Measurements from ENCODE around the gene TUFT1. TPM values are rescaled to one million over a fixed set of nuclear protein-coding genes. Genes with fewer than 3 reads are reported as not detected.
A peak's percentile ranks its signal among the peaks of the same experiment; 100 is the strongest.

TUFT1 gene
- polyA plus RNA-seq, 2 of the 4 experiments (the other 2 are of a cell fraction), result 21.1 to 27.5 TPM

GRCh38 chr1:151514366-151514765 is 25.7 kb upstream of the TUFT1 start:
- WGBS (ENCODE audit: missing lambda C conversion rate), result 74% methylated on average over 4 of the region's 4 CpGs
- DNase-seq (ENCODE audit: low read depth in 1 of 2, low spot score in 1 of 2) (no peak), ATAC-seq (no peak), FAIRE-seq (no peak)
- Histone ChIP-seq H3K27ac (no peak overlapping the region), H3K4me2 (no peak overlapping the region; the same call in 2 of the 3 replicates), H3K4me1 (peaks cover 38% of the 10 kb centered on the region), H3K9me3 (no peaks in the 10 kb centered on the region), H3K4me3 (no peak overlapping the region)
- ChIA-PET CTCF (interaction anchor here (0.6 to 1.5 kb wide), 2 partner anchors 79 to 955 kb away, joined by 3 to 4 read pairs; no protein-coding TSS in a partner anchor), POLR2A (no interaction called here)
- TF ChIP-seq HOXB13 (CRISPR knock-in tag; IDR thresholded peaks at IDR 0.05; ENCODE audit: low read depth), result no peak
- no peak for TF ChIP-seq ATOH8 (CRISPR knock-in tag; IDR thresholded peaks at IDR 0.05; ENCODE audit: low read depth)
- no peak for TF ChIP-seq JUN (IDR thresholded peaks at IDR 0.05)
- TF ChIP-seq GATA3 (IDR thresholded peaks at IDR 0.05; ENCODE audit: borderline replicate concordance), result no peak
- no peak for TF ChIP-seq POLR2AphosphoS2 (conservative IDR thresholded peaks at IDR 0.05; ENCODE audit: low read length)
- no peak for TF ChIP-seq ZNF302 (CRISPR knock-in tag; IDR thresholded peaks at IDR 0.05)
- TF ChIP-seq HOXA7 (CRISPR knock-in tag; IDR thresholded peaks at IDR 0.05), result no peak
- no peak for TF ChIP-seq NPAS2 (CRISPR knock-in tag; IDR thresholded peaks at IDR 0.05; ENCODE audit: borderline replicate concordance)
- no peak for TF ChIP-seq SREBF2 (IDR thresholded peaks at IDR 0.05)
- no peak for TF ChIP-seq POLR2A (IDR thresholded peaks at IDR 0.05; ENCODE audit: low read length)
- TF ChIP-seq MAFK (IDR thresholded peaks at IDR 0.05; ENCODE audit: partially characterized antibody), result no peak
- TF ChIP-seq KDM5A (IDR thresholded peaks at IDR 0.05), result no peak
- TF ChIP-seq CHD2 (IDR thresholded peaks at IDR 0.05; ENCODE audit: low read length, partially characterized antibody), result no peak
- TF ChIP-seq ESRRA (IDR thresholded peaks at IDR 0.05; ENCODE audit: borderline replicate concordance, low read length), result no peak
- no peak for TF ChIP-seq RCOR1 (IDR thresholded peaks at IDR 0.05; ENCODE audit: low read depth, low read length)
- TF ChIP-seq TFCP2L1 (CRISPR knock-in tag; IDR thresholded peaks at IDR 0.05), result no peak
- TF ChIP-seq CEBPB (IDR thresholded peaks at IDR 0.05), result no peak
- no peak for TF ChIP-seq MAX (IDR thresholded peaks at IDR 0.05)

DNA sequence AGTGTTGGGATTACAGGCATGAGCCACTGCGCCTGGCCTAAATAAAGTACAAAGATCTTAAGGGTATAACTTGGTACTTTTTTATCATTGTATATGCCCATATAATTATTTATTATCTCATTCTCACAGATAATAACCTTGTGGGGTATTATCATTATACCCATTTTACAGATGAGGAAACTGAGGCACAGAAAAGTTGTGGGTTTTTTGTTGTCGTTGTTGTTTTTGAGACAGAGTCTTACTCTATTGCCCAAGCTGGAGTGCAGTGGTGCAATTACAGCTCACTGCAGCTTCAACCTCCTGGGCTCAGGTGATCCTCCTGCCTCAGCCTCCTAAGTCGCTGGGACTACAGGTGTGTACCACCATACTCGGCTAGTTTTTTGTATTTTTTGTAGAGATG is 24.8 kb upstream of the TUFT1 start:
- Histone ChIP-seq H3K4me2 (no peak overlapping the region), H3K4me1 (peaks cover 34% of the 10 kb centered on the region), H3K9me3 (no peaks in the 10 kb centered on the region), H3K4me3 (no peak overlapping the region), H3K27ac (no peak overlapping the region)
- no peak for FAIRE-seq
- ChIA-PET CTCF (interaction anchor here (1.5 kb wide), 1 partner anchor 78 kb away, joined by 4 read pairs; no protein-coding TSS in a partner anchor), POLR2A (no interaction called here)
- TF ChIP-seq POLR2AphosphoS2 (conservative IDR thresholded peaks at IDR 0.05; ENCODE audit: low read length) (no peak), BHLHE40 (IDR thresholded peaks at IDR 0.05; ENCODE audit: low read depth, low read length) (no peak), HDAC2 (IDR thresholded peaks at IDR 0.05) (0 out of 2 replicates have a peak, but pooled peaks have one; percentile 26), KDM1A (IDR thresholded peaks at IDR 0.05; ENCODE audit: low read depth) (peak; percentile 68; the same call in 1 of the 2 replicates), CHD2 (IDR thresholded peaks at IDR 0.05; ENCODE audit: low read length, partially characterized antibody) (no peak), POLR2A (IDR thresholded peaks at IDR 0.05; ENCODE audit: low read length) (no peak)
- TF ChIP-seq, protein P1, sequence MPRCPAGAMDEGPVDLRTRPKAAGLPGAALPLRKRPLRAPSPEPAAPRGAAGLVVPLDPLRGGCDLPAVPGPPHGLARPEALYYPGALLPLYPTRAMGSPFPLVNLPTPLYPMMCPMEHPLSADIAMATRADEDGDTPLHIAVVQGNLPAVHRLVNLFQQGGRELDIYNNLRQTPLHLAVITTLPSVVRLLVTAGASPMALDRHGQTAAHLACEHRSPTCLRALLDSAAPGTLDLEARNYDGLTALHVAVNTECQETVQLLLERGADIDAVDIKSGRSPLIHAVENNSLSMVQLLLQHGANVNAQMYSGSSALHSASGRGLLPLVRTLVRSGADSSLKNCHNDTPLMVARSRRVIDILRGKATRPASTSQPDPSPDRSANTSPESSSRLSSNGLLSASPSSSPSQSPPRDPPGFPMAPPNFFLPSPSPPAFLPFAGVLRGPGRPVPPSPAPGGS (IDR thresholded peaks at IDR 0.05), result no peak
- ATAC-seq, result no peak
- WGBS (ENCODE audit: missing lambda C conversion rate), result 82% methylated on average over 4 of the region's 4 CpGs
- no peak for DNase-seq (ENCODE audit: low read depth in 1 of 2, low spot score in 1 of 2)

GRCh38 chr1:151516031-151516511 is 24.0 kb upstream of the TUFT1 start:
- no peak for FAIRE-seq
- TF ChIP-seq JUNB (IDR thresholded peaks at IDR 0.05), result no peak
- TF ChIP-seq POLR2A (IDR thresholded peaks at IDR 0.05; ENCODE audit: low read length), result no peak
- TF ChIP-seq CBX2 (IDR thresholded peaks at IDR 0.05; ENCODE audit: borderline replicate concordance, low read depth), result no peak
- no peak for TF ChIP-seq CHD2 (IDR thresholded peaks at IDR 0.05; ENCODE audit: low read length, partially characterized antibody)
- TF ChIP-seq MYC (IDR thresholded peaks at IDR 0.05; ENCODE audit: borderline replicate concordance, low read length), result no peak
- TF ChIP-seq, protein P1 (IDR thresholded peaks at IDR 0.05), result no peak
- TF ChIP-seq, protein P2, sequence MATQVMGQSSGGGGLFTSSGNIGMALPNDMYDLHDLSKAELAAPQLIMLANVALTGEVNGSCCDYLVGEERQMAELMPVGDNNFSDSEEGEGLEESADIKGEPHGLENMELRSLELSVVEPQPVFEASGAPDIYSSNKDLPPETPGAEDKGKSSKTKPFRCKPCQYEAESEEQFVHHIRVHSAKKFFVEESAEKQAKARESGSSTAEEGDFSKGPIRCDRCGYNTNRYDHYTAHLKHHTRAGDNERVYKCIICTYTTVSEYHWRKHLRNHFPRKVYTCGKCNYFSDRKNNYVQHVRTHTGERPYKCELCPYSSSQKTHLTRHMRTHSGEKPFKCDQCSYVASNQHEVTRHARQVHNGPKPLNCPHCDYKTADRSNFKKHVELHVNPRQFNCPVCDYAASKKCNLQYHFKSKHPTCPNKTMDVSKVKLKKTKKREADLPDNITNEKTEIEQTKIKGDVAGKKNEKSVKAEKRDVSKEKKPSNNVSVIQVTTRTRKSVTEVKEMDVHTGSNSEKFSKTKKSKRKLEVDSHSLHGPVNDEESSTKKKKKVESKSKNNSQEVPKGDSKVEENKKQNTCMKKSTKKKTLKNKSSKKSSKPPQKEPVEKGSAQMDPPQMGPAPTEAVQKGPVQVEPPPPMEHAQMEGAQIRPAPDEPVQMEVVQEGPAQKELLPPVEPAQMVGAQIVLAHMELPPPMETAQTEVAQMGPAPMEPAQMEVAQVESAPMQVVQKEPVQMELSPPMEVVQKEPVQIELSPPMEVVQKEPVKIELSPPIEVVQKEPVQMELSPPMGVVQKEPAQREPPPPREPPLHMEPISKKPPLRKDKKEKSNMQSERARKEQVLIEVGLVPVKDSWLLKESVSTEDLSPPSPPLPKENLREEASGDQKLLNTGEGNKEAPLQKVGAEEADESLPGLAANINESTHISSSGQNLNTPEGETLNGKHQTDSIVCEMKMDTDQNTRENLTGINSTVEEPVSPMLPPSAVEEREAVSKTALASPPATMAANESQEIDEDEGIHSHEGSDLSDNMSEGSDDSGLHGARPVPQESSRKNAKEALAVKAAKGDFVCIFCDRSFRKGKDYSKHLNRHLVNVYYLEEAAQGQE (IDR thresholded peaks at IDR 0.05), result no peak
- TF ChIP-seq ZNF302 (CRISPR knock-in tag; IDR thresholded peaks at IDR 0.05), result no peak
- TF ChIP-seq NPAS2 (CRISPR knock-in tag; IDR thresholded peaks at IDR 0.05; ENCODE audit: borderline replicate concordance), result no peak

More at GRCh38 chr1:151516031-151516511, 24.0 kb upstream of the TUFT1 start:
- WGBS (ENCODE audit: missing lambda C conversion rate), result 42% methylated on average over 1 of the region's 1 CpG
- H3K27ac ChIP-seq, result no peak overlapping the region
- H3K4me3 ChIP-seq, result no peak overlapping the region
- DNase-seq (ENCODE audit: low read depth in 1 of 2, low spot score in 1 of 2), result no peak
- ChIA-PET CTCF (interaction anchor here (1.2 kb wide), 1 partner anchor 16 kb away, joined by 4 read pairs; no protein-coding TSS in a partner anchor), POLR2A (no interaction called here)
- no peaks in the 10 kb centered on the region for H3K9me3 ChIP-seq
- no peak for ATAC-seq
- no peak overlapping the region for H3K4me2 ChIP-seq
- H3K4me1 ChIP-seq, result peaks cover 30% of the 10 kb centered on the region

All from A549 (cell line).